ENCODE data around the gene KLKB1.
"Not testable (repeated sequence)": the region's sequence is repeated elsewhere in the genome, so short reads cannot be mapped to it uniquely, and the experiment has no call there.

KLKB1 gene

DNA sequence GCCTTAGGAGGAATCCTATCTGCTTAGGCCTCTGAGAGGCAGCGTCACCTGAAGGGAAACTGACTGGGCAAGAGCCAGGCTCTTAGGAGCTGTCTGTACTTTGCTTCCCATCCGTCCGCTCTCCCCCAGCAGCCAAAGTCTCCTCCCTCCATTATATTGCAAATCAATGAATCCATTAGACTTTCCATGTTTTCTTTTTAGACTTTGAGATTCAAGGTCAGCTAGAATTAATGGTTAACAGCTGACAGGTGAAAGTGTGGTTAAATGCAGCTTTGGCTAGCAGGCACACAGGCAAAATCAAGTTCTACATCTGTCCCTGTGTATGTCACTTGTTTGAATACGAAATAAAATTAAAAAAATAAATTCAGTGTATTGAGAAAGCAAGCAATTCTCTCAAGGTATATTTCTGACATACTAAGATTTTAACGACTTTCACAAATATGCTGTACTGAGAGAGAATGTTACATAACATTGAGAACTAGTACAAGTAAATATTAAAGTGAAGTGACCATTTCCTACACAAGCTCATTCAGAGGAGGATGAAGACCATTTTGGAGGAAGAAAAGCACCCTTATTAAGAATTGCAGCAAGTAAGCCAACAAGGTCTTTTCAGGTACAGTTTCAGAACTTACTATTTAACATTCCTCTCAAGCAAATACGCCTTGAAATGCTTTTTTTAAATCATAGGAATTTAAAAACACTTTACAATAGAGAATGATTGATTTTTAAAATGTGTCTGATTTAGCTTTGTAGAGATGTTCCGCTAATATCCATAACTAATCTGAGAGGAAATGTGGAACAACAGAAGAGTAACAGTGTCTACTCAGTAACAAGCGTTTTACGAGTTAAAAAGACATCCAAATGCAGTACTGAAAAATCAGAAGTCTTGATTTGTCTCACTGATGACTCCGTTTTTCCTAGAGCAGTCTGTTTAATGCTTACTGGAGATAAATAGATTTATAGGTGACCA, 38.7 kb downstream of the KLKB1 start, which contains the start of gene F11:
F11 (plus strand) TSS at position 507 of the 970 bp plus-strand sequence. CDS start 948 bp downstream, outside the sequence.
- no peak for DNase-seq

DNA sequence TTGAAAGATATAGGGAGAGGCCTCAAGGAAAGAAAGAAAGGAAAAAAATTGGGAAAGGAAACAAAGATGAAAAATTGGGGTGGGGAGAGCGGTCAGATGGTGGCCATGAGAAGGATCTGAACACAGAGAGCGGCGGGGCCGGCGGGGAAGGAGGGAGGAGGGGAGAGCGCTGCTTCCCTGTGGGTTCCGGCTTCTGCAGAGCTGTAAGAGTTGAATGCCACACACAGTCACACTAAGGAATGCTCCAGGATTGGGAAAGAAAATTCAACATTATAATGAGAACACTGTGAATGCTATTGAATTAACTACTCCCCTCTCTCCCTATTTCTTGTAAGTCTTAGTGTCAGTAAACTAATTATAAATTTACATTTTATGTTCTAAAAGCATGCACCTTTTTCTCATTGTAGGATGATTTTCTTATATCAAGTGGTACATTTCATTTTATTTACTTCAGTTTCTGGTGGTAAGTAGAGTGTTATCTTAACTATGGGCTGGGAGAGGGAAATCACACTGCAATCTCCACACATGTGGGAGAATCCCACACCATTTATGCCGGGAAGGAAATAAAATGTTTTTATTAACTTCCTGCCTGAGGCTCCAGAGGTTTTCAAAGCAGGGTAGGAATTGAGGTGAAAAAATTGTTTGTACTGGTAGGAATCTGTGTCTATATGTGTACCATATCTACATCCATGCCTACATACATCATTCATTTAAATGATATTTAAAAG, 39.6 kb downstream of the KLKB1 start:
- no peak for DNase-seq

DNA sequence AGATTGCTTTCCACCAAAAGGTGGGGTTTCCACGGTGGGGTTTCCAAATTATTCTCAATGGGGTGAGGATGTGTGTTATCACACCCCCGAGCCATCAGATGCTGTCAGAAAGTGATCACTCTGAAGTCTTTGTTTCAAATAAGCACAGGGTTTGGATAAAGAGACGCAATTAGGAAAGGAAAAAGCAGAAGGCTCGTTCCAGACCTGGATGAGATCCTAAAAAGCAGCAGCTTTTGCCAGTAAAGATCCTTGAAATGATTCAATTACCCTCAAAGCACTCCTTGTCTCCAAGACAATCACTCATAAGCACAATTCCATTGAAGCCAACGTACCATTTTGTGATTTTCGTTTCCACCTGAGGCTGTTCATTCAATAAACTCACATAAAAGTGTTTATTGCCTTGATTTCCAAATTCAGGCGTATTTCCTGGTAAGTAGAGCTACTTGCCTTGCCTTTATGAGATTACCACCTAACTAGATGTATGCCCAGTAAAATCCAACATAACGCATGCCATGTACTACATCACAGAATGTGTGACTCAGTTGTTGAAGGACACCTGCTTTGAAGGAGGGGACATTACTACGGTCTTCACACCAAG, 43.9 kb downstream of the KLKB1 start:
- DNase-seq: no peak

GRCh38 chr4:186272699-186273391, 45.5 kb downstream of the KLKB1 start:
- DNase-seq: no peak

GRCh38 chr4:186273392-186273789, 46.1 kb downstream of the KLKB1 start:
- DNase-seq: not testable (repeated sequence)

DNA sequence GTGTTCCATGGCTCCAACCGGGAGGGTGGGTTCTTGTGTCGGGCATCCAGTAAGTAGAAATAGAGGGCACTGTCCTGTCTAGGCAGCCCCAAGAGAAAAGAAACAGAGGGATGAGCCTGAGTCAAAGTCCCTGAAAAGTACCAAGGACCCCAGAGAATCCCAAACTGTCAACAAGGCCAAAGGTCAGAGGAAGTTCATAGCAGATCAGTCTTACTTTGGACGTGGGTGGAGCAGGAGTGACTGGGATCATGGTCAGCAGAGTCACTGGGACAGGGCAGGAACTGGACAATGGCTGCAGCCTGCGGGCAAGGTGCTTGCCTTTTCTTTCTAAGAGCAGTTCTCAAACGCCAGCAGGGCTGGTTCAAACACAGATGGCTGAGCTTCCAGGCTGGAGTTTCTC, 56.0 kb downstream of the KLKB1 start:
- no peak for DNase-seq

DNA sequence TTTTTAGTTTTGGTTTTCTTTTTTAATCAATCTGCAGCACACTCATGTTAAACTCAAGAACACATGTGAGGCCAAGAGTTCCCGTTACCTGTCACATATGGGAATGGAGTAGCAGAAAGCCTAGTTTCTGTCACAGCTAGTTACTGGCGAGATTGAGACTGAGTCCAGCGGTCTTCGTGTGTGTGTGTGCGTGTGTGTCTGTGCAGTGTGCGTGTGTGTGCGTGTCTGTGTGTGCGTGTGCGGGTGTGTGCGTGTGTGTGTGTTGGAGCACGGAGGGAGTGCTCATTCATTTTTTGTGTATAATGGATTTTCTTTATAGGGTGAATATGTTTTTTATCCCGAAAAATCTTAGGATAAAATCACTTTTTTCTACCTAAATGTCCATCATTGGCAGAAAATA, 57.8 kb downstream of the KLKB1 start:
- DNase-seq: no peak

DNA sequence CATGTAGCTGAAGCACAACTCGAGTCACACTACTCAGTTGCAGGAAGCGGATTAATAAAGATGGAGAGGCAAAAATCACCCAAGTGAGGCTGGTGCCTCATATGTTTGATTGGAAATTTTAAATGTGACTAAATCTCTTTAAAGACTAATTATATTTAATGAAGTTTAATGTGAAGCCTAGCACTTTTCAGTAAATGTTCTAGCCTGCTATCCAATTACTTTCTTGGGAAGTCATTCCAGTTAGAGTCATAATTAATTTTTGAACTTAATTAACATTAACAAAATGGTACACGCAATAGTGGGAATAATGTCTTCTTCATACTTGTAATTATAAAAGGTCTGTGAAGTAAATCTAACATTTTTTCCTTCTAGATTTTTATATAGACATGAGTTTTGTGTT, 59.3 kb downstream of the KLKB1 start:
- no peak for DNase-seq

GRCh38 chr4:186291256-186291890, 64.1 kb downstream of the KLKB1 start:
- no peak for DNase-seq

DNA sequence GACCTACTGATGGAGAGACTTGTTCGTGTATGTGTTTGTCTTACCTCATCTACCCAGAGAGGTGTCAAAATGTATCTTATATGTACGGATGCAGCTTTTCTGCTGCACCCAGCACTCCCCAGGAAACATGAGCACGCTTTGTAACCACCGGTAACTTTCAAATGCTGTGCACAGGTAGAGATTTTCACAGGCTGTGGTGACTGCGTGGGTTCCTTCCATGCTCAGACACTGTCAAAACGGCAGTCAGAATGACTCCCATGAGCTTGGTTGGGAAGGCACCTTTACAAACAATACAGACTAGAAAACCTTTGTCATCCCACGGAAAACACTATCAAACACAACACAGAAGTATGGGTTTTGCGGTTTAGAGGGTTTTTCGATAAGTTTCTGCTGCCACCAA, 66.9 kb downstream of the KLKB1 start:
- no peak for DNase-seq

- DNase-seq: no peak
Observed at GRCh38 chr4:186296481-186296880, 69.2 kb downstream of the KLKB1 start.

GRCh38 chr4:186297013-186297645, 69.8 kb downstream of the KLKB1 start:
- DNase-seq: no peak

DNA sequence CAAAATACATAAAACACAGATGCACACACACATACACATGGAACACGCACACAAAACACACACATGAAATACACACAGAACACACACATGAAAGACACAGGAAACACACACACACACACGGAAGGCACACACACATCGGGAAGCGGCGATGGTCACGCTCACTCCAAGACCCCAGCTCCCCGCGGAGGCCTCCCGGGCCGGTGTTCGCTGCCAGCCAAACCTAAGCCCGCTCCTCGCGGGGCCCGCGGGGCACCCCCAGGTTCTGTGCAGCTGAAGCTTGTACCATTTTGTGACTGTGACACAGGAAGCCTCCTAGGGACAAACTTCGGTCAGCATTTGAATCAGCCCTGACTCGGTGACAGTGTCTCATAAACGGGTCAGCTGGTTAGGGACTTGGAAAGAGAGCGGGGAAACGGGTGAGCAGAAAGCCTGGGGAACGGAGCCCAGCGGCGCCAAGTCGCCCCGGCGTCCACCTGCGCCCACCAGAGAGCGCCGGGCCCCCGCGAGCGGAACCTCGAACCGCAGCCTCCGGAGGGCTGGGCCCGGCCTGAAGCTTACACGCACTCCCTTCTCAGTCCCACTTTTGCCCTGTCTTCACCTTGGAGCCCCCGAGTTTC, 70.8 kb downstream of the KLKB1 start:
- no peak for DNase-seq

DNA sequence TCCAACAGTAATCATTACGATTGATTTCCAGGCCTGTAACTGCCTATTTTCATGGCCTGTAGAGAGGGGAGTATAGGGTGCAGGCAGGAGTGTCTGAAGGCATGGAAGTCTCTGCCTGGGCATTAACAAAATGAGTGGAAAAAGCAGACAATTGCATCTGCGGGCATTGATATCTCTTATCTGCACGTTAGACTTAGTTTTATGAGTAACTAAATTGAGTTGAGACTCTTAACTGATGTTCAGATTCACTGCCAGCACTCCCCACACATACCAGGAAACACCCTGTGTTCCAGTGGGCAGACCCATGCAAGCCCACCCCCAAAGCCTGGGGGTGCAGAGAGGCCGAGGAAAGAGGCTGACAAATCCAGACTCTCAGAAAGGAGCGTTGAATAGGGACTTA, 72.0 kb downstream of the KLKB1 start:
- DNase-seq: no peak

DNA sequence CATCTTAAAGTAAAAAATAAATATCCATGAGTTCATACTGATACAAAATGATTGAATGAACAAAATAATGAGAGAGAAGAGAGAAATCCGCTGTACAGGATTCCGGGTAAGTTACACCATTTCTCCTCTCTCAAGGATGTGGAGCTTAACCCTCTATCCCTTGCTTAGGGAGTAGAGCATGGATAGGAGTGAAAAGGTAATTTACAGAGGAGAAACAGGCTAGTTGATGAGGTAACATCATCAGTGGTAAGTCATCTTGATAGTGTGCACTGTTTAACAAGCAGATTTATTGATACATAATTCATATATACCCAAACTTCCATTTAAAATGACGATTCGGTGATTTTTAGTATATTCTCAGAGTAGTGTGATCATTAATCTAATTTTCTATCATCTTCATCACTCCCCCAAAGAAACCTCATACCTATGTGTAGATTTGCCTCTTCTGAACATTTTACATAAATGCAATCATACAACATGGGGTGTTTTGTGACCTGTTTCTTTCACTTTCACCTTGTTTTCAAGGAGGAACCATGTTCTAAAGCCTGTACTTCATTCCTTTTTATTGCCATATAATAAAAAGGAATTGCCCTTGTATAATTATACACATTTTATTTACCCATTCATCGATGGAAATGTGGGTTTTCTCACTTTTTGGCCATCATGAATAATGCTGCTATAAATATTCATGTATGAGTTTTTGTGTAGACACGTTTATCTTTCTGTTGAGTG, 73.5 kb downstream of the KLKB1 start:
- DNase-seq: no peak

DNA sequence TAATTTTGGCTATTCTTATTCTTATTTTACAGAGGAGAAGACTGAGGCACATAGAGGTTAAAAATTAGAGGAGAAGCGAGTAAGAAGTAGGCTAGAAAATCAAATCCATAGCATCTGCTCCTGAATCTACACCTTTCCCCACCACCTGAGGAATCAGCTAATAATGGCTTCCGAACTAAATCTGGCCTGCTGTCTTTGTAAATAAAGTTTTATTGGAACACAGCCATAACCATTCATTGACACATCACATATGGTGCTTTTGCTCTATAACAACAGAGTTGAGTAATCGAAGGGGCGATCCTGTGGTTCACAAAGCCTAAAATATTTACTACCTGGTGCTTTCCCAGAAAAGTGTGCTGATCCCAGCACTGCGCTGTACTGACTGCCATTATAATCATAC, 76.9 kb downstream of the KLKB1 start:
- no peak for DNase-seq

DNA sequence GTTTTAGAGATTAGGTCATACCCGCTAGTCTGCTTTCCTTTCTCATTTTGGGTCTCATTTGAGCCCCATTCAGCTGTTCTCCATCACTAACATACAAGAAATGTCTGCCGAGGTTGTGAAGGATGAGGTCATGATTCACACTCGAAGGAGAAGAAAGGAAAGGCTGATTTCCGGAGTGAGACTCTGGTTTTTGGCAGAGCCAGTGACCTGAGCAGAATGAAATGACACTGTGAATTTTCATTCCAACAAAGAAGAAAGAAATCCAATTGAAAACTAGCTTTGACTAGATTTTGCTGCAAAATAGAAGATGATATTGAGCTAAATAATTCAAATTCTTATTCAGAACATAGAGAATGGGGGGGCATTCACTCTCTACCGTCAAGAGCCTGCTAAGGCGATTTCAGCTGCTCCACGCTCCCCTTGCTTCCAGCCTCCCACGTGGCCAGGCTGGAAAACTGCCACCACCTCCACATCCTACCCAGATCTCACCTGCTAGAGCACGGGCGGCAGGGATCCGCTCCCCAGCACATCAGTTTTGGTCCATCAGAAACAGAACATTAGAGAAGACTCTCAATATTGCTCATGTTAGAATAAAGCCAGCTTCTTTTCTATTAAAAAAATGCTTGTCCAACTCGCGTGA, 77.7 kb downstream of the KLKB1 start:
- no peak for DNase-seq

DNA sequence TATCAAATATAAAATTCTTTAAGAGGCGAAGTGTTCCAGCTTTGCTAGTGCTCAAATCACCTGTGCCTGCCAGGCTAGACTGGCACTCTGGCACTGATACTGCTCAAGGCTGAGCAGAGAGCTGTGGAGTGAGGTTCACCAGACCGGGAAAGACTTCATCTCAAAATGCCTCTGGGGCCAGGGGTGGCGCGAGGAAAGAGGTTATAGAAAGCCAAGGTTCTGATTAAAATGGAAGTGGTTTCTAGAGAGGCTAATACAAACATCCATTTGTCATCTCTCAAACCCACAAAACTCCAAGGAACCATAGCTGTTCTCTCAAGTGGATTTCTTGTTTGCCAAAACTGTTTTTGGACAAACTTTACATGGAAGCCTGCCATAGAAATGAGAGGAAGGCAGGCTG, 80.2 kb downstream of the KLKB1 start:
- no peak for DNase-seq

- DNase-seq: no peak
Observed at GRCh38 chr4:186307916-186308315, 80.6 kb downstream of the KLKB1 start.

All from activated CD8-positive, alpha-beta memory T cell treated with anti-CD3 and anti-CD28 coated beads for 24 hours (primary cell).